GM19468 (cell line): ENCODE measurements around the gene RAC2.

Experiments used
- ATAC-seq: cut with Tn5 transposase; IDR thresholded peaks from one replicate; pipeline ENCODE4 v1.9.1; 2021; ENCODE audit warnings: mild to moderate bottlenecking, moderate library complexity, moderate number of reproducible peaks; ENCODE audit not compliant: unreplicated experiment; ENCODE audit errors: extremely low read depth

The RAC2 gene

GRCh38 chr22:37276776-37277175 is 32.7 kb upstream of the RAC2 start:
- ATAC-seq: no peak

GRCh38 chr22:37275622-37276021 is 31.6 kb upstream of the RAC2 start:
- no peak for ATAC-seq

- ATAC-seq: no peak
Measured at GRCh38 chr22:37275134-37275533, 31.1 kb upstream of the RAC2 start.

GRCh38 chr22:37274380-37274862 is 30.4 kb upstream of the RAC2 start:
- ATAC-seq: no peak

GRCh38 chr22:37273846-37274225 is 29.8 kb upstream of the RAC2 start:
- no peak for ATAC-seq

- no peak for ATAC-seq
Measured at GRCh38 chr22:37273126-37273845, 29.2 kb upstream of the RAC2 start.

- no peak for ATAC-seq
Measured at GRCh38 chr22:37270928-37271650, 27.0 kb upstream of the RAC2 start.

- no peak for ATAC-seq
Measured at GRCh38 chr22:37269936-37270678, 26.0 kb upstream of the RAC2 start.

- no peak for ATAC-seq
Measured at GRCh38 chr22:37267661-37268413, 23.8 kb upstream of the RAC2 start.

- no peak for ATAC-seq
Measured at GRCh38 chr22:37267135-37267587, 23.1 kb upstream of the RAC2 start.

- no peak for ATAC-seq
Measured at GRCh38 chr22:37266581-37267134, 22.6 kb upstream of the RAC2 start.

- no peak for ATAC-seq
Measured at GRCh38 chr22:37263966-37264887, 20.2 kb upstream of the RAC2 start.

GRCh38 chr22:37262346-37262745 is 18.3 kb upstream of the RAC2 start:
- ATAC-seq: no peak

GRCh38 chr22:37260901-37261336 is 16.9 kb upstream of the RAC2 start:
- no peak for ATAC-seq

- ATAC-seq: no peak
Measured at GRCh38 chr22:37260155-37260795, 16.2 kb upstream of the RAC2 start.

GRCh38 chr22:37259540-37260029 is 15.5 kb upstream of the RAC2 start:
- no peak for ATAC-seq

GRCh38 chr22:37258753-37259401 is 14.8 kb upstream of the RAC2 start:
- no peak for ATAC-seq
